RWPE2 (cell line): Measurements from ENCODE around the gene RALB.

ENCODE experiments used
- ATAC-seq: fragments of 200-7000 bp; cut with Tn5 transposase; 3 replicates; pipeline ENCODE4 v1.9.1; 2021; ENCODE audit warnings: low read depth
- DNase-seq: peaks from one replicate; pipeline ENCODE4 v3.0.0-alpha.2; 2020; ENCODE audit warnings: low spot score
- H3K27ac ChIP-seq: fragments of 450-650 bp; 2 replicates; pipeline ENCODE4 v1.5.1; 2017; ENCODE audit warnings: mild to moderate bottlenecking; ENCODE audit not compliant: poor library complexity, severe bottlenecking
- H3K27me3 ChIP-seq: fragments of 250-450 bp; sonication (Bioruptor Pico); 2 replicates; pipeline ENCODE4 v1.5.1; 2021; ENCODE audit warnings: mild to moderate bottlenecking, moderate library complexity; ENCODE audit not compliant: insufficient read depth, poor library complexity, severe bottlenecking
- H3K36me3 ChIP-seq: fragments of 250-450 bp; sonication (Bioruptor Pico); 2 replicates; pipeline ENCODE4 v1.5.1; 2020; ENCODE audit warnings: low read depth, mild to moderate bottlenecking, moderate library complexity
- H3K4me1 ChIP-seq: fragments of 250-450 bp; sonication (Bioruptor Pico); 2 replicates; pipeline ENCODE4 v1.5.1; 2021; ENCODE audit warnings: mild to moderate bottlenecking, moderate library complexity; ENCODE audit not compliant: insufficient read depth, poor library complexity, severe bottlenecking
- H3K4me3 ChIP-seq: fragments of 250-450 bp; sonication (Bioruptor Pico); 2 replicates; pipeline ENCODE4 v1.5.1; 2021; ENCODE audit warnings: mild to moderate bottlenecking, moderate library complexity; ENCODE audit not compliant: severe bottlenecking
- H3K9me3 ChIP-seq: fragments of 250-450 bp; sonication (Bioruptor Pico); 2 replicates; pipeline ENCODE4 v1.5.1; 2021; ENCODE audit warnings: mild to moderate bottlenecking, moderate library complexity; ENCODE audit not compliant: severe bottlenecking
- CTCF ChIP-seq: fragments of 450-650 bp; IDR thresholded peaks from one replicate; pipeline ENCODE4 v1.5.1; 2017; ENCODE audit warnings: mild to moderate bottlenecking, moderate library complexity; ENCODE audit not compliant: poor library complexity, severe bottlenecking

The RALB gene

DNA sequence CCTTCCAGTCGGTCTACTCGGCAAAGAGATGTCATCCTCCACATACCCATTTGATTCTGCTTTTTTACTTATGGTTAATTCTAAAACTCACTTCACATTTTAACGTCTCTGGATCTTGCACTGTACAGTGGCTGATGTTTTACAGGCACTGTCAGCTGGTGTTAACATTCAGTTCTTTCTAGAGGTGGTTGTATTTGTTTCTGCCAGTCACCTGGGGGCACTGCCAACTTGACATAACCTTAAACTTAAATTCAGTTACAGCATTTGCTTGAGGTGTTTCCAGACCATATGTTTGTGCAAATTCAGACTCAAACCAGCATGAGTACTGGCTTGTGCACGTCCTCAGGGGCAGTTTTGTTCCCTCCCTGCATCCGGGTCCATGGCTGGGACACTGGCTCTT lies 24.1 kb upstream of the RALB start:
- ATAC-seq (0 out of 3 replicates have a peak, but pooled peaks have one; percentile 10), DNase-seq (peak; percentile 8)
- Histone ChIP-seq H3K36me3 (no peaks in the 10 kb centered on the region), H3K27ac (no peak overlapping the region), H3K27me3 (no peaks in the 10 kb centered on the region), H3K4me1 (peaks cover 10% of the 10 kb centered on the region), H3K9me3 (no peaks in the 10 kb centered on the region), H3K4me3 (no peak overlapping the region)
- TF ChIP-seq CTCF: peak; percentile 62

GRCh38 chr2:120229341-120229740 lies 23.3 kb upstream of the RALB start:
- no peak overlapping the region for H3K27ac ChIP-seq
- no peaks in the 10 kb centered on the region for H3K27me3 ChIP-seq
- peaks cover 5% of the 10 kb centered on the region for H3K4me1 ChIP-seq
- ATAC-seq (no peak), DNase-seq (peak; percentile 27)
- H3K4me3 ChIP-seq: no peak overlapping the region
- H3K36me3 ChIP-seq: no peaks in the 10 kb centered on the region
- no peaks in the 10 kb centered on the region for H3K9me3 ChIP-seq
- no peak for TF ChIP-seq CTCF

GRCh38 chr2:120230515-120231471 lies 21.9 kb upstream of the RALB start:
- no peaks in the 10 kb centered on the region for H3K27me3 ChIP-seq
- TF ChIP-seq CTCF: no peak
- H3K4me1 ChIP-seq: peaks cover 5% of the 10 kb centered on the region
- H3K36me3 ChIP-seq: no peaks in the 10 kb centered on the region
- ATAC-seq: no peak
- no peak for DNase-seq
- no peak overlapping the region for H3K4me3 ChIP-seq
- H3K27ac ChIP-seq: no peak overlapping the region
- H3K9me3 ChIP-seq: no peaks in the 10 kb centered on the region

- Histone ChIP-seq H3K9me3 (no peaks in the 10 kb centered on the region), H3K27ac (peak overlapping the region; percentile 10), H3K36me3 (no peaks in the 10 kb centered on the region), H3K27me3 (no peaks in the 10 kb centered on the region), H3K4me1 (peaks cover 5% of the 10 kb centered on the region), H3K4me3 (peak overlapping the region; percentile 20)
- DNase-seq (no peak), ATAC-seq (peak; percentile 24)
- no peak for TF ChIP-seq CTCF
Observed at GRCh38 chr2:120231564-120231973, 21.1 kb upstream of the RALB start.

- H3K27ac ChIP-seq: peak overlapping the region; percentile 10
- ATAC-seq: peak; percentile 53
Observed at GRCh38 chr2:120231974-120232635, 20.5 kb upstream of the RALB start.

More at GRCh38 chr2:120231974-120232635, 20.5 kb upstream of the RALB start:
- no peak for DNase-seq
- no peak for TF ChIP-seq CTCF
- H3K4me1 ChIP-seq: peaks cover 5% of the 10 kb centered on the region
- peak overlapping the region; percentile 20 for H3K4me3 ChIP-seq
- no peaks in the 10 kb centered on the region for H3K27me3 ChIP-seq
- H3K9me3 ChIP-seq: no peaks in the 10 kb centered on the region
- H3K36me3 ChIP-seq: no peaks in the 10 kb centered on the region
